Measurements from ENCODE around the gene DPYSL3. TPM values are rescaled to one million over a fixed set of nuclear protein-coding genes. Genes with fewer than 3 reads are reported as not detected.

DPYSL3 gene
- total RNA-seq, 4 donors from 2014 or later = 5.2 to 62.9 (median 14.0) TPM

DNA sequence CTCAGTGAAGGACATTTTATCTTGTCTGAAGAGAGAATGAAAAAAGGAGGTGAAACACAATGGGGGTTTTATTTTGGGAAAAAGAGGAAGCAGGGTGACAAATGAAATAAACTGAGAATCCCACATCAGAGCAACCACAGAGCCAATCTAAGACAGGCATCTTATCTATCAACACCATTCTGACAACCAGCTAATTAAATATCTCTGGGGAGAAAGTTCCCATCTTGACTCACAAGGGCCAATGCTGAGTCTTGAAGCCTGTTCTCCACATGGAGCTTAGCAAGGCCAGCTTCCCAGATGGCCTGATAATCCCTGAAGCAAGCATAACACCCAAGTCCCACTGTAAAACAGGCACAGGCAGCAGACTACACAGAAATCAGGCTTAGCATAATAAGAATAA is 30.4 kb downstream of the DPYSL3 start:
- Histone ChIP-seq H3K27me3 (no peaks in the 10 kb centered on the region), H3K9me3 (no peaks in the 10 kb centered on the region), H3K27ac (peak overlapping the region in 3 of 4 donors; percentile 18 to 70 (median 61)), H3K4me3 (peak overlapping the region in 1 of 4 donors; percentile 23), H3K36me3 (no peaks in the 10 kb centered on the region), H3K4me1 (peaks cover 16 to 57% (median 50%) of the 10 kb centered on the region in 3 donors)
- TF ChIP-seq POLR2A (IDR thresholded peaks at IDR 0.05) = no peak
- TF ChIP-seq, protein P1, sequence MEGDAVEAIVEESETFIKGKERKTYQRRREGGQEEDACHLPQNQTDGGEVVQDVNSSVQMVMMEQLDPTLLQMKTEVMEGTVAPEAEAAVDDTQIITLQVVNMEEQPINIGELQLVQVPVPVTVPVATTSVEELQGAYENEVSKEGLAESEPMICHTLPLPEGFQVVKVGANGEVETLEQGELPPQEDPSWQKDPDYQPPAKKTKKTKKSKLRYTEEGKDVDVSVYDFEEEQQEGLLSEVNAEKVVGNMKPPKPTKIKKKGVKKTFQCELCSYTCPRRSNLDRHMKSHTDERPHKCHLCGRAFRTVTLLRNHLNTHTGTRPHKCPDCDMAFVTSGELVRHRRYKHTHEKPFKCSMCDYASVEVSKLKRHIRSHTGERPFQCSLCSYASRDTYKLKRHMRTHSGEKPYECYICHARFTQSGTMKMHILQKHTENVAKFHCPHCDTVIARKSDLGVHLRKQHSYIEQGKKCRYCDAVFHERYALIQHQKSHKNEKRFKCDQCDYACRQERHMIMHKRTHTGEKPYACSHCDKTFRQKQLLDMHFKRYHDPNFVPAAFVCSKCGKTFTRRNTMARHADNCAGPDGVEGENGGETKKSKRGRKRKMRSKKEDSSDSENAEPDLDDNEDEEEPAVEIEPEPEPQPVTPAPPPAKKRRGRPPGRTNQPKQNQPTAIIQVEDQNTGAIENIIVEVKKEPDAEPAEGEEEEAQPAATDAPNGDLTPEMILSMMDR (IDR thresholded peaks at IDR 0.05) = no peak
- intact Hi-C loops (cut with DNase I) = no loop called here
- no peak for DNase-seq

DNA sequence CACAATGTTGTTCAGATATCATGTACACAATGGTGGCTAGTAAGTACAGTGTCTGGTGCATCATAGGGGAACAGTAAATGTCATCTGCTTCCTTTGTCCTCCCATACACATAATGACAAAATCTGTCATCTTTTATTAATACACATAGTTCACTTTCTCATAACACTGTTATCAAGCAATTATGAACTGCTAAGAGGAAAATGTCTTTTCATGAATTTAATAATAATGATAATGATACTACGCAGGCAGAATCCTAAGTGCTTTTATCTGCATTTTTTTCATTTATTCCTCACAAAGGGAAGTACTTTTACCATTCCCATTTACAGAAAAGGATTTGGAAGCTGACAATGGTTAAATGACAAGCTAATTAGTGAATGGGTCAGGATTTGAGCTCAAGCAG is 35.7 kb downstream of the DPYSL3 start:
- Histone ChIP-seq H3K9me3 (no peaks in the 10 kb centered on the region), H3K4me1 (peaks cover 6 to 26% (median 16%) of the 10 kb centered on the region in 3 donors), H3K27me3 (no peaks in the 10 kb centered on the region), H3K36me3 (no peaks in the 10 kb centered on the region), H3K4me3 (no peak overlapping the region), H3K27ac (peak overlapping the region in 1 of 4 donors; percentile 55)
- WGBS, 2 donors = 75 to 88% methylated on average over 1 of the region's 1 CpG
- intact Hi-C loops (cut with DNase I) = no loop called here
- no peak for DNase-seq
- TF ChIP-seq POLR2A (IDR thresholded peaks at IDR 0.05) = no peak
- TF ChIP-seq, protein P1 (IDR thresholded peaks at IDR 0.05) = no peak

DNA sequence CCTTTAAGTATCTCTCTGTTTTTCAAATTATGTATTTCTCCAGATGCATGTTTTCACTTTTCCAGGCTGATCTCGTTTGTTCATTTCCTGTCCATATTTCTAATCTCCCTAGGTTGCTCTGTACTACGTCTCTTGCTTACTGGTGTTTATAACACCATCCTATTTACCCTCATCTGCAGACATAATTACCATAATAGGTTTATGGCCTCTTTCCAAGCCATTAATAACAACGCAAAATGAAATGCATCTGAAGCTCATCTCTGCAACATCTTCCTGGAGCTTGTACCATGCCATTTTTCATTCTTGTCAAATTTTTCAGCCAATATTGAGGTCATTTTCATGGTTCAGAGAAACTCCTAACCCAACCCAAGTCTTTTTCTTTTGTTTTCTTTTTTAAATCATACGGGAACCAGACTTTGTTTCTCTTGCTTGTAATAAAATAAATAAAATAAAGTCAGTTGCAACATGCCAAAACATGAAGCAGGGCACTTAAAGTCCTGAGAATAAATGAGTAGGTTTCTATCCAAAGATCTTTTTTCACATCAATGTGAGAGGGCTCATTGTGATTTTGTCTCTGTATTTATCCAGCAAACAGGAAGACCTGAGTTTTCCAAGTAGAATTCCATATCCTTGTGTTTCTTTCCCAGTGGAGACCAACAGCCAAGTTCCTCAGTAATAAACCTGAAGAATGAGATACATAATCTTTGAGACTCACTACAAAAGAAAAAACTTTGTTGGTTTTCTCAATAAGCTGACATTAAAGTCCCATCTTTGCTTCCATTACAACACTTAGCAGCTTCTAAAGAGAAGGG is 37.0 kb downstream of the DPYSL3 start:
- no peak for DNase-seq
- no peaks in the 10 kb centered on the region for H3K27me3 ChIP-seq
- H3K27ac ChIP-seq = peak overlapping the region in 2 of 4 donors; percentile 35 to 55
- TF ChIP-seq, protein P1 (IDR thresholded peaks at IDR 0.05) = no peak
- TF ChIP-seq POLR2A (IDR thresholded peaks at IDR 0.05) = no peak
- peaks cover 6 to 21% (median 7%) of the 10 kb centered on the region in 3 donors for H3K4me1 ChIP-seq
- 22 to 28% methylated on average over 4 of the region's 4 CpGs for WGBS, 2 donors
- H3K9me3 ChIP-seq = no peaks in the 10 kb centered on the region
- no peak overlapping the region for H3K4me3 ChIP-seq
- intact Hi-C loops (cut with DNase I) = no loop called here
- no peaks in the 10 kb centered on the region for H3K36me3 ChIP-seq

DNA sequence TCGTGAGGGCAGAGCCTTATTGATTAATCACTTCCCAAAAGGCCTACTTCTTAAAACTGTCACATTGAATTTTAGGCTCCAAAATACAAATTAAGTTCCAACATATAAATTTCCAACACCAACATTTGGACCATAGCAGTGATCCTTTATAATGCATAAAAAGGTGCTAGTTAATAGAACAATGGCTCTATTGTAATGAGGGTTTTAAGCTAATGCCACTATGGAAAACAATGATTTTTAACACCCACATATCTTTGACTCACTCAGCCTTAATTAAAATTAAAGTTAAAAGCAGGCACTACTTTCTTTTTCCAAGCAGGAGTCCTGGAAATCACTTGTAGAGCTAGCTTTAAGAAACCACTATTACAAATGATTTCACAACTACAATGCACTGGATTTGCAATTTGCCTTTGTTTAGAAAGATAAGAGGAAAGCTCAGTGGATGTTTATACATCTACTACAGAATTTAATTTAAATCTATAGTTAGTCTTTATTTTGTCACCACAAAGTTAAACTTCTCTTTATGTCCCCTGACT is 41.8 kb downstream of the DPYSL3 start:
- intact Hi-C loops (cut with DNase I) = no loop called here
- H3K4me1 ChIP-seq = peaks cover 3 to 28% (median 6%) of the 10 kb centered on the region in 3 donors
- no peaks in the 10 kb centered on the region for H3K27me3 ChIP-seq
- no peak overlapping the region for H3K27ac ChIP-seq
- H3K9me3 ChIP-seq = no peaks in the 10 kb centered on the region
- DNase-seq = no peak
- WGBS, 2 donors = 33 to 73% methylated on average over 1 of the region's 1 CpG
- H3K4me3 ChIP-seq = no peak overlapping the region
- TF ChIP-seq POLR2A (IDR thresholded peaks at IDR 0.05) = no peak
- TF ChIP-seq, protein P1 (IDR thresholded peaks at IDR 0.05) = no peak
- no peaks in the 10 kb centered on the region for H3K36me3 ChIP-seq

DNA sequence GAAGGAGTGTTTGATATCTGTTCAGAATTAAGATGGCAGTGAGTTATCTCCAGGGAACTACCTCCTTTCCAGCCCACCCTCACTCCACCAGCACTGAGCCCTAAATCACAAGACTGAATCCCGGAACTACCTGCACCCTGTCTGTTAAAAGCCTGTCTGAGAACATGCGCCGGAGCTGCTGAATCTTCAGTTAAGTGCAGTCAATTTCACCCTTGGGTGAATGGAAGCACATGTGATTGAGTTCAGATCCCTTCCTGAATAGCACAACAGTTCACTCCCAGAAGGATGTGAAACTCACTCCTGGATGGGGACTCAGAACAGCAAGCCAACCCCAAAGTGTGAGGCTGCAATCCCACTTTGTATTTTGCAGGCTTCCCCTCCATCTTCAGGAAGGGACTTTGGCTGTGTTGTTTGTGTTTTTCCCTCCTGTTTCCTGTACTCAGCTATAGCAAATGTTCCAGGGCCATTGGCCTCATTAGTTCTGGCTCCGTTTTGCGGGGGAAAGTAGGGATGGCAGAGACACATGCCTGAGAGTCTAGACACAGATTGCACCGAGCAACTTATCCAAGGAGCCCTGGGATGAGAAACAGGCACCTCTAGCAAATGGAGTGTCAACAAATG is 43.4 kb downstream of the DPYSL3 start:
- Histone ChIP-seq H3K4me3 (no peak overlapping the region), H3K36me3 (no peaks in the 10 kb centered on the region), H3K9me3 (no peaks in the 10 kb centered on the region), H3K4me1 (peaks cover 0 to 20% (median 3%) of the 10 kb centered on the region in 3 donors), H3K27me3 (no peaks in the 10 kb centered on the region), H3K27ac (peak overlapping the region in 2 of 4 donors; percentile 23 to 41)
- no peak for DNase-seq
- TF ChIP-seq POLR2A (IDR thresholded peaks at IDR 0.05) = no peak
- TF ChIP-seq, protein P1 (IDR thresholded peaks at IDR 0.05) = no peak
- intact Hi-C loops (cut with DNase I) = no loop called here
- whole genome bisulfite sequencing, 2 donors = 78 to 83% methylated on average over 3 to 6 of the region's 6 CpGs

All from esophagus squamous epithelium (tissue), 5 donors.